ENCODE results near the gene KCNH2.

GRCh38 chr7:150941351-150942000, 36.6 kb downstream of the KCNH2 start:
- TF ChIP-seq CTCF (conservative IDR thresholded peaks at IDR 0.05; ENCODE audit: low read depth, low read length) (no peak), EZH2 (IDR thresholded peaks at IDR 0.05; ENCODE audit: borderline replicate concordance, low read depth, low read length, poor library complexity, severe bottlenecking) (no peak)
